ENCODE data around the gene SLC38A9.

DNA sequence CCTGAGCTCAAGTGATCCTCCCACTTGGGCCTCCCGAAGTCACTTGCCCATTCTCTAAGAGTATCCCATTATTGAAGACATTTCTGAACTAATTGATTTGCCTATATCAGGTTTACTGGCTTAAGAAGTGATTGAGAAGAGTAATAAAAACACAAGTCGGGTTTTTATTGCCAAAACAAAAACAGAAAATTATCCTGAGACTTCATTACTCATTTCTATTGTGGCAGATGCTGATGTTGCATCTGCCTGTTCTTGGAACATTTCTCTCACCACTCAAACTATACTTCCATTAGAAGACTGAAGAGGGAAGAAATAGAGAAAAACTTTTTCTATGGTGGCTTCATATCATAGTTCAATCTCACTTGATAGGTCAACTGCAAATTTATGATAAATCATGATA lies 135.5 kb downstream of the SLC38A9 start:
- no peak for TF ChIP-seq EZH2 (IDR thresholded peaks at IDR 0.05)
- TF ChIP-seq POLR2AphosphoS5 (IDR thresholded peaks at IDR 0.05; ENCODE audit: borderline replicate concordance, low read depth, low read length): no peak
- TF ChIP-seq FOXP2 (optimal IDR thresholded peaks at IDR 0.05; ENCODE audit: control extremely low read depth, extremely low read length, insufficient read depth): no peak
